HG03575 (cell line): ENCODE measurements around the gene C19orf18.
A peak's percentile ranks its signal among the peaks of the same experiment; 100 is the strongest.

Experiments used
- ATAC-seq: cut with Tn5 transposase; IDR thresholded peaks from one replicate; pipeline ENCODE4 v1.9.1; 2021; ENCODE audit not compliant: unreplicated experiment, insufficient number of reproducible peaks, low FRiP score; ENCODE audit errors: extremely low read depth

Gene C19orf18

DNA sequence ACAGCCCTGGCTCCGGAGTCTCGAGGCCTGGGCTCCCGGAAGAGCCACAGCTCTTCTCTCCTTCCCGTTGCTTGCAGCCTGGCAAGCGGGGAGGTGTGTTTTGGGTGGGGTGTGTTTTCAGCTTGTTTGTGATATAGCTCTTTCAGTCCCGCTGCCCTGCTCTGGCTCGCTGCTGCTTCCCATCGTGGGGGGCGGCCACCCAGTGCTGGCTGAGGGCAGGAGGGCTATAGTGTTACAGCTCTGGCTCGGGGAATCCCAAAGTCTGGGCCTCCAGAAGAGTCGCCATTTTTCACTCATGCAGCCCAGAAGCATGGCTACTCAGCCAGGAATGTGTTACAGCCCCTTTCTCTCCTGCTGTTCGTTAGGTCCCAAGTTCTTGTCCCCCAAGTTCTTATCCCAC lies 24.6 kb downstream of the C19orf18 start:
- ATAC-seq: no peak

DNA sequence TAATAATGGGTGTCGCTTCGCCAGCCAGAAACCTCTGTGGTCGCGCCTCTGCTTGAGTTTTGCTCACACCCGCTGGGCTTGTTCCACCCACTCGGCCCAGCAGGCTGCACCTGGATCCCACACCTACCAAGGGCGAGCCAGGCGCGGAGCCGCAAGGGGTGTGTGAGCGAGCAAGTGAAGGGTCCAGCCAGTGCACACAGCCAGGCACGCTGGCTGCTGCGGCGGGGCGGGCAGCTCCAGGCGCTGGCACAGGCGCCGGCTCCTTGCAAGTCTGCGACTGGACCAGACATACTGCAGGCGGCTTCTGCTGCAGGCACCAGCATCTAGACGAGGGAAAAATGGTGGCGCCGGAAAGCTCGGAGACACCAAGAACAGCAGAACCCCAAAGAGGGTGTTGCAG lies 25.0 kb downstream of the C19orf18 start:
- no peak for ATAC-seq

DNA sequence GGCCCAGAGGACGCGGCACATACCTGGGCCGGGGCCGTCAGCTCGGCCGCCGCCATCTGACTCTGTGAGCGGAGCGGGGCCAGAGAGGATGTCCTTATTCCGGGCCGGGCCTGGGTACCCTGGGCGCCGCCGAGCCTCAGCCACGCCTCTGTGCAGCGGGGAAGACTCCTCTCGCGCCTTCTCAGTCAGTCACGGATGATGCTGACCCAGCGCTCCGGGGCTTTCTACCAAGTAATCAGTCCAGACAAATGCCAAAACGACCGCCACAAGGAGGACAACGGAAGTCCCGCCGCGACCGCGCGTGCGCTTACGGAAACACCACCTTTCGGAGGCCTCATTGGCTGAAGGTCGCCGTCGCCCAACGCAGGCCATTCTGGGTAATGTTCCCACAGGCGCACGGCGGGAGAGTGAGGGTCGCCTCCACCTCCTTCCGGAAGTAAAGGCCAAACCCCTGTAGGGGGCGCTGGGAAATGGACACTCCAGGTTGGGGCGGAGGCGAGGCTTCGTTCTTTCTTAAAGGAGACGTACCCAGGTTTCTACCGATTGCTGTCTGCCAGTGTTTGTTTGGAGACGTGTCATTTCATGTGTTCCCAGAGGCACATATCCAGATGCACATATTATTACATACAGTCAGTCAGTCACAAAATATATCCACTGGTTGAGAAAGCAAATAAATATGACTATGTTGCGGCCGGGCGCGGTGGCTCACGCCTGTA lies 26.8 kb downstream of the C19orf18 start, which contains the start of gene ZNF256:
ZNF256 (minus strand) TSS at position 288 of the 716 bp plus-strand sequence; CDS start at position 56, 232 bp downstream.
- ATAC-seq: peak; percentile 82

DNA sequence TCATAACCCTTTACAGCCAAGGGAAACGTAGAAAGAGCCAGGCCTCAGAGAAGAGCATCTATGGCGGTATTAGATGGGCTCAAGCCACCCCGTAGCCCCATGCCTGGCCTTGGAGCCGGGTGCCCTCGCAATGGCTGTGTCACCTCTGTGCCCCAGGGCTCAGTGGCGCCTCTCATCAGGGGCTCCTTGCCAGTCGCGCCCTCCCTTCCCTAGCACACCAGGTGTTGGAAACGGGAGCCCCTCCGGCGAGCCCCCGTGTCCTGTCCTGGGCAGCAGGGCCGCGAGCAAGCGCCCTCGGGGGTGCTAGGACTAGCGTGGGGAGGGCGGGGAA lies 27.3 kb downstream of the C19orf18 start:
- ATAC-seq: no peak

DNA sequence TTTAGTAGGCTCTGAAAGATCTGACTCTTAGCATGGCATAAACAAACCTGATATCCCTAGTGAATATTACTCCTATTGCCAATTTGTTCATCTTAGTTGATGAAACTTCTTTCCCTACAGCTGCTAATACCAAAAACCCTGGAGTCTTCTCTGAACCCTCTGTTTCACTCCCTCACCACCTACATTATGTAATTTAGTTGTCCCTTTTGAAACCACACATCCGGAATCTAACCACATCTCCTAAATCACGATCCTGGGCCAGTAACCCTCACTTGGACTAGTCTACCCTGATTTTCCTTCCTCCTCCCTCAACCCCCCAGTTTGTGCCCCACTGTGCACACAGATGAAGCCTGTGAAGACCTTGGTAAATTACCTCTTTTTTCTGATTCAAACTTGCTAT lies 28.0 kb downstream of the C19orf18 start:
- no peak for ATAC-seq

DNA sequence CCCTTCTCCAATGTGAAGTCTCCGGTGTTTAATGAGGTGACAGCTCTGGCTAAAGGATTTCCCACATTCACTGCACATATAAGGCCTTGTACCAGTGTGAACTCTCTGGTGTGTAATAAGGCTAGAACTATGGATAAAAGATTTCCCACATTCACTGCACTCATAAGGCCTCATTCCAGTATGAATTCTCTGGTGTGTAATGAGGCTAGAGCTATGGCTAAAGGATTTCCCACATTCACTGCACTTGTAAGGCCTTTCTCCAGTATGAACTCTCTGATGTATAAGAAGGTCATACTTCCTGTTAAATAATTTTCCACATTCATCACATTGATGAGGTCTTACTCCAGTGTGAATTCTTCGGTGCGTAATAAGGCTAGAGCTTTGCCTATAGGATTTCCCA lies 32.7 kb downstream of the C19orf18 start:
- no peak for ATAC-seq

DNA sequence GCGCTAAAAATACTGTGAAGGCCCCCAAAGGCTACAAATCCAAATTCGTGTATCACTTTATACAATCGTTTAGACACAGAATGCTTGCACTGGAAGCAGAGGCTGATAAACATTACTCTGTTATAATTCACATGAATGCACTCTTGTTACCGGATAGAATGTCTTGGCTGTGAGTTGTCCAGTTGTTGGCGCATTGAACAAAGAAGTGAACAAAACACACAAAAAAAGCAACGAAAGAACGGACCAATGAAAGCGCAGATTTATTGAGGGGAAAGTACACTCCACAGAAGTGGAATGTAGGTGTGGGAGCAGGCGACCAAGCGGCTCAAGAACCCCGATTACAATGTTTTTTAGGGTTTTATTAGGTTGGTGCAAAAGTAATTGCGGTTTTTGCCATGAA lies 38.6 kb downstream of the C19orf18 start:
- ATAC-seq: no peak

DNA sequence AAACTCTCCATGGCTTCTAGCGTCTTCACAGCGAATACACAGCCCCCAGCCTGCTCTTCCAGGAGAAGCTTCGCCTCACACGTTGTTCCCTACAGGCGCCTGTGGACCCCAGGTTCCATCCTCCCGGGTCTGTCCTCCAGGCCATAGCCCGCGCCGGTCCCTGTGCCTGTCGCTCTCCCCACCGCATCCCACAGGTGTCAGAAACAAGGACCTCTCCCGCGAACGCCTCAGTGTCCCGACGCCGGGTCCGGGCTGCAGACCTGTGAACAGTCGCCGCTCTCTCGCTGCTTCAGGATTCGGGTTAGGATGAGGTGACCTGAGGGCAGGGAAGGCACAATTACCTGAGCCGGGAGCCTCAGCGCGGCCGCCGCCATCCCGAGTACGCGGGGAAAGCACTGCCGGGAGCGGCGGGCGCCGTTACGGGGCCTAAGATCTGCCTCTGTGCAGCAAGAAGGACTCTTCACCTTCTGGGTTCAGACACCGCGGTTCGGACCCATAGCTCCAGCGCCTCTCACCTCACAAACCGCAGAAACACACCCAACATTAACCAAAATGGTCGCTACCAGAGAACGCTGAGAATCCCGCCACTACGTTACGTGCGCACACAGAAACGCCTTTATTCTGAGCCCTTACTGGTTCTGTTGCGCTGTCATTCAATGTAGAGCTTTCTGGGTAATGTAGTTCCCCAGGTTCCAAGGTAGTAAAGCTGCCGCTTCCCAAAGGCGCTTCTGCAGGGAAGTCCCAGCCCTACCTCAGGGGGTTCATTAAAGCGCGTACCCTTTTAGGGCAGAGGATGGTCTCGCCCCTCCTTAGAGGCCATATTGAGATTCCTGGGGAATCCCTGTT lies 39.3 kb downstream of the C19orf18 start, which contains the start of gene ZNF418:
ZNF418 (minus strand) TSS at position 583 of the 846 bp plus-strand sequence. CDS start 1,580 bp downstream, outside the sequence.
- no peak for ATAC-seq

DNA sequence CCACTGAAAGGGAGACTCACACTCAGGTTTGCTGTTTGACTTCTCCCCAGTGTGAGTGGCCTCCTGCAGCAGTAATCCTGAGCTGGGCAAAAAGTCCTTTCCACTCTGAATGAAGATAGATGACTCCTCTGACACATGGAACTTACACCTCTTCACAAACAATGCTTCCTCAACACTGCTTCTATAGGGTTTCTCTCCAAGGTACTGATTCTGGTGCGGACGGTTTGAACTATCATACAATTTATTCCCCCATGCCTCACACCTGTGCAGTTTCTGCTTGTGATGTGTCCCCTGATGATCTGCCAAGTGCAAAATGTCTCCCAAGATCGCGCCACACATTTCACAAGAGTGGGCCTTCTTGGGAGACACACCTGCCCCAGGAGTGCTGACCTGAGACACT lies 46.7 kb downstream of the C19orf18 start:
- ATAC-seq: no peak

DNA sequence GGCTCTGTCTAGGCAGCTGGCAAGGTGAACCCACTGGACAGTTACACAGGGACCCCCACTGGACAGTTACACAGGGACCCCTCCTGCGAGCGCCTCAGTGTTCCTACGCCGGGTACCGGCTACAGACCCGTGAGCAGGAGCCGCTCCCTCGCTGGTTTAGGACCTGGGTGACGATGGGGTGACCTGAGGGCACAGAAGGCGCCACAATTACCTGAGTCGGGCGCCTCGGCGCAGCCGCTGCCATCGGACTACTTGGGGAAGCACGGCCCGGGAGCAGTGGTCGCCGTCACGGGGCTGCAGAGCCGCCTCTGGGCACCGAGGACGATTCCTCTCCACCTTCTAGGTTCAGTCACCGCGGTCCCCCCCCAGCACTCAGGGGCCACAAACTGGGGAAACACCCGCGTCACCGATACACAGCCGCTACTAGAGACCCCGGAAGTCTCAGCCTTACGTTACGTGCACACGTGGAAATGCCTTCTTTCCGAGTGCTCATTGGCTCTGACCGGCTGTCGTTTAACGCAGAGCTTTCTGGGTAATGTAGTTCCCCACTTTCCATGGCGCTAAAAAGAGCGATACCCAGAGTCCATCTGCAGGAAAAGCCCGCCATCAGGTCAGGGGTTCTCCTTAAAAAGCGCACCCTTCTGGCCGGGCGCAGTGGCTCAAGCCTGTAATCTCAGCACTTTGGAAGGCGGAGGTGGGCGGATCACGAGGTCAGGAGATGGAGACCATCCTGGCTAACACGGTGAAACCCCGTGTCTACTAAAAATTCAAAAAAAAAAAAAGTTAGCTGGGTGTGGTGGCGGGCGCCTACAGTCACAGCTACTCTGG lies 58.0 kb downstream of the C19orf18 start, which contains the start of gene ZNF417:
ZNF417 (minus strand) TSS at position 425 of the 828 bp plus-strand sequence; CDS start at position 244, 181 bp downstream.
- ATAC-seq: peak; percentile 65

DNA sequence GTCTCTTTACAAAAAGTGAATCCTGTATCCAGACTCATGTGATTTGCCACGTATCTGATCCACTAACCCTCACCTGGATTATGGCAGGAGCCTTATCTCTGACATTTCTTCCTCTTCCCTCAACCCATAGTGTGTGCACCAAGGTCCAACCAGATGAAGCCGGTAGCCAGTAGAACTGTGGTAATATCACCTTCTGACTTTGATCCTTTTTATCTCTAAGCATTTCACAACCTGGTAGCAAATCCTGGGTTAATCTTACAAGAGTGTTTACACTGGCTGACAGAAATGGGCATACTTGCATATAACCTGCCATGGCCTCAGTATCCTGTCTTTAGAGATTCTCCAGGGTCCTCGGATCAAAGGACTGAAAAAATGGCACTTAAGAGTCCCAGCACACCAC lies 59.8 kb downstream of the C19orf18 start:
- ATAC-seq: no peak
